ENCODE data around the gene TGFB2. TPM values are rescaled to one million over a fixed set of nuclear protein-coding genes. Genes with fewer than 3 reads are reported as not detected.

TGFB2 gene
- polyA plus RNA-seq, 1 donor from 2014 or later, result 0.10 TPM

- Histone ChIP-seq H3K36me3 (ENCODE audit: insufficient read depth, low read length) (no peaks in the 10 kb centered on the region), H3K79me2 (replicated peaks; ENCODE audit: insufficient read depth, low read length) (no peaks in the 10 kb centered on the region)
Observed at GRCh38 chr1:218478336-218478735, 133.2 kb downstream of the TGFB2 start.

GRCh38 chr1:218479436-218480115 is 134.4 kb downstream of the TGFB2 start:
- Histone ChIP-seq H3K4me3 (ENCODE audit: low read length) (no peak overlapping the region), H3K9me2 (ENCODE audit: insufficient read depth, low read length) (no peaks in the 10 kb centered on the region), H3K79me2 (replicated peaks; ENCODE audit: insufficient read depth, low read length) (no peaks in the 10 kb centered on the region), H3K9me3 (ENCODE audit: low read length) (no peaks in the 10 kb centered on the region), H3K27ac (ENCODE audit: low read length) (no peak overlapping the region), H3K27me3 (ENCODE audit: insufficient read depth, low read depth, low read length) (no peaks in the 10 kb centered on the region), H3K4me2 (ENCODE audit: low read length) (no peak overlapping the region), H4K20me1 (ENCODE audit: insufficient read depth) (no peaks in the 10 kb centered on the region), H3K36me3 (ENCODE audit: insufficient read depth, low read length) (no peaks in the 10 kb centered on the region), H3F3A (ENCODE audit: insufficient read depth, low read length, poor library complexity, severe bottlenecking) (no peaks in the 10 kb centered on the region), H3K9ac (ENCODE audit: low read length) (no peak overlapping the region), H2AFZ (ENCODE audit: low read depth, low read length) (no peak overlapping the region)
- TF ChIP-seq TAF1 (IDR thresholded peaks at IDR 0.05; ENCODE audit: low read depth) (no peak), EZH2 (IDR thresholded peaks at IDR 0.05; ENCODE audit: borderline replicate concordance, insufficient read depth, low read length, poor library complexity, severe bottlenecking) (no peak), REST (IDR thresholded peaks at IDR 0.05; ENCODE audit: borderline replicate concordance) (no peak), RAD21 (conservative IDR thresholded peaks at IDR 0.05) (no peak), CTCF (IDR thresholded peaks at IDR 0.05; ENCODE audit: poor library complexity, severe bottlenecking) (no peak), MXI1 (conservative IDR thresholded peaks at IDR 0.05; ENCODE audit: poor library complexity, severe bottlenecking) (no peak), EP300 (conservative IDR thresholded peaks at IDR 0.05; ENCODE audit: poor library complexity, severe bottlenecking) (no peak), SMC3 (conservative IDR thresholded peaks at IDR 0.05; ENCODE audit: poor library complexity) (no peak)

More at GRCh38 chr1:218478336-218478735, 133.2 kb downstream of the TGFB2 start:
- H3K4me3 ChIP-seq (ENCODE audit: low read length), result no peak overlapping the region
- no peaks in the 10 kb centered on the region for H3K27me3 ChIP-seq (ENCODE audit: insufficient read depth, low read depth, low read length)
- no peaks in the 10 kb centered on the region for H4K20me1 ChIP-seq (ENCODE audit: insufficient read depth)
- no peak overlapping the region for H3K9ac ChIP-seq (ENCODE audit: low read length)
- H3K27ac ChIP-seq (ENCODE audit: low read length), result no peak overlapping the region
- H3F3A ChIP-seq (ENCODE audit: insufficient read depth, low read length, poor library complexity, severe bottlenecking), result no peaks in the 10 kb centered on the region
- no peaks in the 10 kb centered on the region for H3K9me3 ChIP-seq (ENCODE audit: low read length)
- no peak overlapping the region for H2AFZ ChIP-seq (ENCODE audit: low read depth, low read length)
- no peak for TF ChIP-seq CTCF (IDR thresholded peaks at IDR 0.05; ENCODE audit: poor library complexity, severe bottlenecking)
- no peak for TF ChIP-seq TAF1 (IDR thresholded peaks at IDR 0.05; ENCODE audit: low read depth)
- no peak overlapping the region for H3K4me2 ChIP-seq (ENCODE audit: low read length)
- H3K9me2 ChIP-seq (ENCODE audit: insufficient read depth, low read length), result no peaks in the 10 kb centered on the region

All from neural cell (in vitro differentiated cells).